ENCODE results near the gene TTN. TPM values are rescaled to one million over a fixed set of nuclear protein-coding genes. Genes with fewer than 3 reads are reported as not detected.

The TTN gene
- total and polyA plus RNA-seq, 2 of the 8 experiments (the other 6 are each of a cell fraction or from before 2014, with no cell fraction given): 0.30 to 9.7 TPM

DNA sequence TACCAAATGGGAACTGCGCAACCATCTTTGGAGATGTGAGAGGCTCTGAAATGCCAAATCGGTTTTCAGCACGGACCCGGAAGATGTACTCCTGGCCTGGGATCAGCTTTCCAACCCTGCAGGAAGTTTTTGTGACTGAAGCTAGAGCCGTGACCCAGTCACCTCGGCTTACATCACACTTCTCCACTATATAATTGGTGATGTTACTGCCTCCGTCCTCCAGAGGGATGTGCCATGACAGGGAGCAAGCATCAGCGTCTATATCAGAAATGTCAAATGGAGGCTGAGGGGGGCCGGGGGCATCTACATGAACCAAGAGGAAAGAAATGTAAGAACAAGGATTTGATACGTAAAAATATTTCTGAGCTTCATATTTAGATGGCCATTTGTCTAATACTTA is 222.6 kb downstream of the TTN start:
- H3K79me1 ChIP-seq (ENCODE audit: low read depth, low read length): no peaks in the 10 kb centered on the region; the same call in 1 of the 2 replicates
- no peak overlapping the region for H3K14ac ChIP-seq (ENCODE audit: insufficient read length)
- H4K20me1 ChIP-seq (replicated peaks in 1 of 2; ENCODE audit: control insufficient read depth in 1 of 2, insufficient read depth in 2 of 2, low read length in 2 of 2): no peaks in the 10 kb centered on the region
- H3K18ac ChIP-seq (ENCODE audit: extremely low read depth, low read length): no peak overlapping the region
- H2AK5ac ChIP-seq (ENCODE audit: low read depth, low read length): no peak overlapping the region
- H2AFZ ChIP-seq (ENCODE audit: low read length): no peak overlapping the region
- H2BK120ac ChIP-seq (replicated peaks; ENCODE audit: low read depth, low read length): no peak overlapping the region
- no peak overlapping the region for H2BK12ac ChIP-seq (ENCODE audit: low read depth, low read length)
- H3K36me3 ChIP-seq (ENCODE audit: control insufficient read depth in 2 of 4, insufficient read depth in 4 of 4, low read length in 3 of 4): peaks cover 0 to 7% (median 2%) of the 10 kb centered on the region in 4 experiments; a peak in 2 of 8 replicates
- H3K9ac ChIP-seq (replicated peaks in 1 of 4; ENCODE audit: extremely low read depth in 1 of 4, low read depth in 3 of 4, low read length in 3 of 4): no peak overlapping the region
- CTCF ChIA-PET (ENCODE audit: partially characterized antibody): interaction anchor here (0.7 to 1.3 kb wide), 4 partner anchors 21 to 116 kb away, joined by 3 to 4 read pairs (median 3); no protein-coding TSS in a partner anchor
- POLR2A ChIA-PET (ENCODE audit: partially characterized antibody): no interaction called here
- no peak overlapping the region for H3K4ac ChIP-seq (replicated peaks; ENCODE audit: insufficient read length, low read depth, low read length)
- TF ChIP-seq CTBP2 (IDR thresholded peaks at IDR 0.05; ENCODE audit: borderline replicate concordance, insufficient read depth, insufficient read length, low read length) (no peak), RBBP5 (IDR thresholded peaks at IDR 0.05; ENCODE audit: borderline replicate concordance, low read depth, low read length) (no peak), GTF2F1 (IDR thresholded peaks at IDR 0.05; ENCODE audit: borderline replicate concordance, low read depth, low read length) (no peak), POU5F1 (IDR thresholded peaks at IDR 0.05; ENCODE audit: low read depth, low read length) (no peak)
- no peak overlapping the region for H3K4me2 ChIP-seq (ENCODE audit: insufficient read depth in 1 of 2, low read depth in 2 of 2, low read length in 2 of 2)
- no peak overlapping the region for H2BK20ac ChIP-seq (ENCODE audit: low read length)
- FAIRE-seq: no peak
- H3K9me3 ChIP-seq (ENCODE audit: insufficient read depth in 2 of 2, low read depth in 1 of 2, low read length in 1 of 2): no peaks in the 10 kb centered on the region
- H3K23ac ChIP-seq (ENCODE audit: insufficient read length): no peak overlapping the region
- no peak overlapping the region for H3K56ac ChIP-seq (replicated peaks; ENCODE audit: insufficient read length, low read depth, low read length)
- WGBS, 2 experiments (ENCODE audit: extremely low coverage in 1 of 2, insufficient coverage in 1 of 2, insufficient read length in 1 of 2, insufficient replicate concordance in 2 of 2, low coverage in 1 of 2, low lambda C conversion rate in 2 of 2, missing lambda C conversion rate in 1 of 2): 90% methylated on average over 10 of the region's 10 CpGs; no CpG with 5 or more reads in 1 of the 2 experiments
- H3K27ac ChIP-seq (ENCODE audit: low read depth, low read length): no peak overlapping the region
- H3K4me1 ChIP-seq (replicated peaks in 1 of 4; ENCODE audit: control insufficient read depth in 3 of 4, insufficient read depth in 4 of 4, low read length in 3 of 4): no peaks in the 10 kb centered on the region
- no peak for DNase-seq (ENCODE audit: low read depth in 1 of 2, low spot score in 2 of 2)
- no peak overlapping the region for H2BK15ac ChIP-seq (ENCODE audit: low read length)
- H4K8ac ChIP-seq (ENCODE audit: extremely low read depth, insufficient read depth, low read length): no peak overlapping the region
- H4K5ac ChIP-seq (ENCODE audit: insufficient read length, low read depth, low read length): no peak overlapping the region
- H3K4me3 ChIP-seq (ENCODE audit: extremely low read depth in 1 of 4, insufficient read depth in 2 of 4, low read depth in 3 of 4, low read length in 4 of 4): no peak overlapping the region
- no peaks in the 10 kb centered on the region for H3K23me2 ChIP-seq (ENCODE audit: low read depth, low read length)
- H4K91ac ChIP-seq (replicated peaks; ENCODE audit: insufficient read length, low read length): no peak overlapping the region
- H3K27me3 ChIP-seq (replicated peaks in 1 of 4; ENCODE audit: control insufficient read depth in 3 of 4, extremely low read depth in 1 of 4, insufficient read depth in 3 of 4, low read length in 3 of 4): no peaks in the 10 kb centered on the region
- no peaks in the 10 kb centered on the region for H3K79me2 ChIP-seq (ENCODE audit: control insufficient read depth in 1 of 2, insufficient read depth in 2 of 2, low read length in 2 of 2)
- no peak overlapping the region for H2BK5ac ChIP-seq (ENCODE audit: low read depth, low read length)

All from H1 (cell line).